Measurements from ENCODE around the gene IGSF21.

The IGSF21 gene

DNA sequence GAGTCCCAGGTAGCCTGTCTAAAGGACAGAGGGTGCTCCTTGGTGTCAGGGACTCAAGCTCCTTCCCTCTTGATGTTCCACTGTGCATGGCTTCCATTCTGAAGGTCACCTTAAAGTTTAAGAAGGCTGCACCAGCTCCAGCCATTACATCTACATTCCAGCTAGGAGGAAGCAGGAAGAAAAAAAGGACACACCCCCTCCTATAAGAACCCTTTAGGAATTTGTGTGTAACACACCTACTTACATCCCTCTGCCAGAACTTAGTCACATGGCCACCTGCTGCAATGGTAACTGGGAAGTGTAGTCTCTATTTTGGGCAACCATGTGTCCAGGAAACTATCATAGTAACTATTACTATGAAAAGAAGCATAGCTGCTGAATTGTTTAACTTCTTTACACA lies 211.5 kb downstream of the IGSF21 start:
- TF ChIP-seq, protein P1, sequence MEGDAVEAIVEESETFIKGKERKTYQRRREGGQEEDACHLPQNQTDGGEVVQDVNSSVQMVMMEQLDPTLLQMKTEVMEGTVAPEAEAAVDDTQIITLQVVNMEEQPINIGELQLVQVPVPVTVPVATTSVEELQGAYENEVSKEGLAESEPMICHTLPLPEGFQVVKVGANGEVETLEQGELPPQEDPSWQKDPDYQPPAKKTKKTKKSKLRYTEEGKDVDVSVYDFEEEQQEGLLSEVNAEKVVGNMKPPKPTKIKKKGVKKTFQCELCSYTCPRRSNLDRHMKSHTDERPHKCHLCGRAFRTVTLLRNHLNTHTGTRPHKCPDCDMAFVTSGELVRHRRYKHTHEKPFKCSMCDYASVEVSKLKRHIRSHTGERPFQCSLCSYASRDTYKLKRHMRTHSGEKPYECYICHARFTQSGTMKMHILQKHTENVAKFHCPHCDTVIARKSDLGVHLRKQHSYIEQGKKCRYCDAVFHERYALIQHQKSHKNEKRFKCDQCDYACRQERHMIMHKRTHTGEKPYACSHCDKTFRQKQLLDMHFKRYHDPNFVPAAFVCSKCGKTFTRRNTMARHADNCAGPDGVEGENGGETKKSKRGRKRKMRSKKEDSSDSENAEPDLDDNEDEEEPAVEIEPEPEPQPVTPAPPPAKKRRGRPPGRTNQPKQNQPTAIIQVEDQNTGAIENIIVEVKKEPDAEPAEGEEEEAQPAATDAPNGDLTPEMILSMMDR (IDR thresholded peaks at IDR 0.05; ENCODE audit: low read length), result no peak
- TF ChIP-seq EZH2 (IDR thresholded peaks at IDR 0.05; ENCODE audit: borderline replicate concordance, low read length), result no peak
- no peak overlapping the region for H3K4me3 ChIP-seq (ENCODE audit: low read depth, low read length, poor library complexity, severe bottlenecking)
- H3K27ac ChIP-seq (ENCODE audit: low read depth, low read length, poor library complexity, severe bottlenecking), result no peak overlapping the region
- no peaks in the 10 kb centered on the region; the same call in 1 of the 2 replicates for H3K27me3 ChIP-seq (ENCODE audit: insufficient read depth, low read length)
- no peak overlapping the region for H3K4me2 ChIP-seq (ENCODE audit: low read length)
- no peaks in the 10 kb centered on the region for H3K9me3 ChIP-seq (ENCODE audit: low read length)
- no peaks in the 10 kb centered on the region for H3K4me1 ChIP-seq (ENCODE audit: insufficient read depth, low read length, severe bottlenecking)
- H3K9ac ChIP-seq (ENCODE audit: low read length), result no peak overlapping the region
- H4K20me1 ChIP-seq (ENCODE audit: insufficient read depth, low read length), result no peaks in the 10 kb centered on the region
- H3K36me3 ChIP-seq (ENCODE audit: insufficient read depth, low read length), result no peaks in the 10 kb centered on the region
- H3K79me2 ChIP-seq (ENCODE audit: insufficient read depth, low read length), result no peaks in the 10 kb centered on the region
- no peaks in the 10 kb centered on the region for H3F3A ChIP-seq (ENCODE audit: insufficient read depth, low read length)
- H3K9me2 ChIP-seq (ENCODE audit: low read depth, low read length), result no peaks in the 10 kb centered on the region
- no peak overlapping the region for H2AFZ ChIP-seq (ENCODE audit: low read length)

DNA sequence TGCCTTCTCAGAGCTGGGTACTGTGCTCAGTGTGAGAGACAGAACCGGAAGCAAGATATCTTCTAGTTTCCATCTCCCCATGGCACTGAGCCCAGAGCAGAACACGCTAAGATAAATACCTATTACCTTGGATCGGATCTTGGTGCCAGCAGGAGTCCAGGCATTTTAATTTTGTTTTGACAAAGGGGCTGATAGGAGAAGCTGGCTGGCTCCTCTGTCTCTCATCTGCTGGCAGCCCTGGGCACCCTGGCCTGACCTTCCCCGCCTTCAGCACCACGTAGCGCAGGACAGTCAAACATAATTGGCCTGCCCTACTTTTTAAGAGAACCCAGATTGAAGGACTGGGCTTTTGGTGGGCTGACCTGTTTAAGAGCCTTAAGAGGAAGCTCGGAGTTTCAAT lies 212.5 kb downstream of the IGSF21 start:
- H3K27ac ChIP-seq (ENCODE audit: low read depth, low read length, poor library complexity, severe bottlenecking), result no peak overlapping the region
- no peaks in the 10 kb centered on the region for H3K9me3 ChIP-seq (ENCODE audit: low read length)
- no peaks in the 10 kb centered on the region for H3F3A ChIP-seq (ENCODE audit: insufficient read depth, low read length)
- H3K4me1 ChIP-seq (ENCODE audit: insufficient read depth, low read length, severe bottlenecking), result no peaks in the 10 kb centered on the region
- no peaks in the 10 kb centered on the region for H3K79me2 ChIP-seq (ENCODE audit: insufficient read depth, low read length)
- no peaks in the 10 kb centered on the region for H3K9me2 ChIP-seq (ENCODE audit: low read depth, low read length)
- H3K27me3 ChIP-seq (ENCODE audit: insufficient read depth, low read length), result no peaks in the 10 kb centered on the region
- no peak overlapping the region for H3K9ac ChIP-seq (ENCODE audit: low read length)
- no peaks in the 10 kb centered on the region for H4K20me1 ChIP-seq (ENCODE audit: insufficient read depth, low read length)
- no peak overlapping the region for H2AFZ ChIP-seq (ENCODE audit: low read length)
- H3K4me3 ChIP-seq (ENCODE audit: low read depth, low read length, poor library complexity, severe bottlenecking), result no peak overlapping the region
- H3K4me2 ChIP-seq (ENCODE audit: low read length), result no peak overlapping the region
- H3K36me3 ChIP-seq (ENCODE audit: insufficient read depth, low read length), result no peaks in the 10 kb centered on the region
- TF ChIP-seq EZH2 (IDR thresholded peaks at IDR 0.05; ENCODE audit: borderline replicate concordance, low read length), result no peak
- TF ChIP-seq, protein P1 (IDR thresholded peaks at IDR 0.05; ENCODE audit: low read length), result no peak

DNA sequence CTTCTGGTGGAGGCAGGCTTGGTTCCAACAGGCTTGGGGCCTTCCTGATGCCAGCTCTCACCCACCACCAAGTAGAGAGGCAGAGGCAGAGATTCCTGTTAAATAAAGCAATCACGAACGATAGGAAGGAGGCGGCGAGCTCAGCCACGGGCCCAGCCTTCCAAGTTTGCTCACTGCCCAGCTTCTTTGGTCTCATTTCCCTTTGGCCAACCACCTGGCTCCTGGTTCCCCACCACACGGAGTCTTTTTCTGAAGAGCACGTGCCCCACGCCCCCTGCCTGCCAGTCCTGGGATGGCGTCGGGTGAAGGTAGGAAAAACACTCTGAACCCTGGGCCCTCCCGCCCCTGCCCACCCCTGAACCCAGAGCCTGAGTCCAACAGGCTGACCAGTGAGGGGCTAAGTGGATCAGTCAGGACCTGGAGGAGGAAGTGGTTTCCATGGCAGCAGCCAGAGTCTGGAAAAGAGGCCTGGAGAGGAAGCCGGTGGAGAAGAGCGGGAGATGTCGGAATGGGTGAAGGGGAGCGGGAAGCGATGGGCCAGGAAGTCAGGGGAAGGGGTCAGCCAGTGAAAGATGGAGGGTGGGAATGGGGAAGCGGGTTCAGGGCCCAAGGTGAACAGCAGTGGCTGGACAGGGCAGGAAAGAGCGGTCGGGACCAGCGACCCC lies 214.9 kb downstream of the IGSF21 start:
- Histone ChIP-seq H3K27ac (ENCODE audit: low read depth, low read length, poor library complexity, severe bottlenecking) (no peak overlapping the region), H3K9ac (ENCODE audit: low read length) (no peak overlapping the region), H2AFZ (ENCODE audit: low read length) (no peak overlapping the region), H3F3A (ENCODE audit: insufficient read depth, low read length) (no peaks in the 10 kb centered on the region), H3K9me2 (ENCODE audit: low read depth, low read length) (no peaks in the 10 kb centered on the region), H3K4me2 (ENCODE audit: low read length) (no peak overlapping the region), H3K36me3 (ENCODE audit: insufficient read depth, low read length) (no peaks in the 10 kb centered on the region), H3K9me3 (ENCODE audit: low read length) (no peaks in the 10 kb centered on the region), H4K20me1 (ENCODE audit: insufficient read depth, low read length) (no peaks in the 10 kb centered on the region), H3K27me3 (ENCODE audit: insufficient read depth, low read length) (no peaks in the 10 kb centered on the region; the same call in 1 of the 2 replicates), H3K4me1 (ENCODE audit: insufficient read depth, low read length, severe bottlenecking) (no peaks in the 10 kb centered on the region), H3K79me2 (ENCODE audit: insufficient read depth, low read length) (no peaks in the 10 kb centered on the region), H3K4me3 (ENCODE audit: low read depth, low read length, poor library complexity, severe bottlenecking) (no peak overlapping the region)
- TF ChIP-seq EZH2 (IDR thresholded peaks at IDR 0.05; ENCODE audit: borderline replicate concordance, low read length), result no peak
- TF ChIP-seq, protein P1 (IDR thresholded peaks at IDR 0.05; ENCODE audit: low read length), result peak; percentile 34; the same call in 1 of the 2 replicates

Data from OCI-LY1 (cell line).